ENCODE data around the gene PRELID2.

Gene PRELID2

DNA sequence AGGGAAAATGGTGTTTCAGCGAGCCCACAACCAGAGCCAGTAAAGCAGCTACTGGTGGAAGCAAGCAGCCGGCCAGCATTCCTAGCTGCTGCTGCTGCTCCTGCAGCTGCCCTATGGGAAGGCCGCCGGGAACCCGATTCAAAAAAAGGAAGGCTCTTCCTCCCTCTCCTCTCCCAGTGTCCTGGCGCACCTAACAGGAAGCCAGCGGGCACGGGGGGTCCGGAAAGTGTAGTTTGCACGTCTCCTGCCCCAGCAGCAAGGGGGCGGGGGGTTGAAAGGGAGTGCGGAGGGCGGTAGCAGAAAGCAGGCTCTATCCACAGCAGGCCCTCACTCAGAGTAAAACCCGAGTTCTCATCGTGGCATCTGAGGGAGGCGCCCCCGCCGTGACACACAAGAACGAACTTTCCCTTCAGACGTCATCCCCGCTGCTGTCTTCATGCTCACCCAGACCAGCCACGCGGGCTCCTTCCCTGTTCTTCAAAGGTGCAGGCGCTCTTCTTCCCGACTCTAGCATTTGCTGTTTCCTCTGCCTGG lies 21.2 kb upstream of the PRELID2 start:
- TF ChIP-seq, protein P1, sequence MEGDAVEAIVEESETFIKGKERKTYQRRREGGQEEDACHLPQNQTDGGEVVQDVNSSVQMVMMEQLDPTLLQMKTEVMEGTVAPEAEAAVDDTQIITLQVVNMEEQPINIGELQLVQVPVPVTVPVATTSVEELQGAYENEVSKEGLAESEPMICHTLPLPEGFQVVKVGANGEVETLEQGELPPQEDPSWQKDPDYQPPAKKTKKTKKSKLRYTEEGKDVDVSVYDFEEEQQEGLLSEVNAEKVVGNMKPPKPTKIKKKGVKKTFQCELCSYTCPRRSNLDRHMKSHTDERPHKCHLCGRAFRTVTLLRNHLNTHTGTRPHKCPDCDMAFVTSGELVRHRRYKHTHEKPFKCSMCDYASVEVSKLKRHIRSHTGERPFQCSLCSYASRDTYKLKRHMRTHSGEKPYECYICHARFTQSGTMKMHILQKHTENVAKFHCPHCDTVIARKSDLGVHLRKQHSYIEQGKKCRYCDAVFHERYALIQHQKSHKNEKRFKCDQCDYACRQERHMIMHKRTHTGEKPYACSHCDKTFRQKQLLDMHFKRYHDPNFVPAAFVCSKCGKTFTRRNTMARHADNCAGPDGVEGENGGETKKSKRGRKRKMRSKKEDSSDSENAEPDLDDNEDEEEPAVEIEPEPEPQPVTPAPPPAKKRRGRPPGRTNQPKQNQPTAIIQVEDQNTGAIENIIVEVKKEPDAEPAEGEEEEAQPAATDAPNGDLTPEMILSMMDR (IDR thresholded peaks at IDR 0.05) = peak in 1 of 2 experiments; percentile 27
- intact Hi-C loops (cut with DNase I; ENCODE audit: low total_unique reads) = no loop called here
- peak overlapping the region; percentile 54 to 56 for H3K27ac ChIP-seq

DNA sequence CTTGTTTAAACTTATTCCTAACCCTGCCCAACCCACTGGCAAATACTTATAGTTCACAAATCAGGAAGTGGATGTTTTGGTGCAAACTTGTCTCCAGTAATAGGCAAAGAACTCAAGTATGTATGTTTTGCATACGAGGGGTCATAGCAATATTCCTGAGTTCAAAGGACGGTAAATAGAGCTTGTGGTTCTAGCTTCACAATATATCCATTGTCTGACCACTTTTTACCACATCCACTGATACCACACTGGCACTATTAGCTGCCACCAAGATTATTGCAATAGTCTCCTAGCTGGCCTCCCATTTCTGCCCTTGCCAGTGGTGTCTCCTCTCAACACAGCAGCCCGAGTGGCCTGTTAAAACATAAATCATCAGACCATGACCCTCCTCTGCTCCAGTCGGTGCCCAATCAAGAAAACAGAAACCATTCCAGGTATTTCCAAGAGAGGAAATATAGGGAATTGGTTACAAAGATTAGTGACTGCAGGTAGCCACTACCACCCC lies 20.7 kb upstream of the PRELID2 start:
- Histone ChIP-seq H3K9me3 (no peaks in the 10 kb centered on the region), H3K4me1 (peaks cover 0 to 13% (median 4%) of the 10 kb centered on the region in 4 donors), H3K4me3 (peak overlapping the region; percentile 48 to 52), H3K36me3 (no peaks in the 10 kb centered on the region), H3K27ac (peak overlapping the region; percentile 54 to 56), H3K27me3 (no peaks in the 10 kb centered on the region)
- no peak for DNase-seq
- TF ChIP-seq, protein P1 (IDR thresholded peaks at IDR 0.05) = no peak
- intact Hi-C loops (cut with DNase I; ENCODE audit: low total_unique reads) = no loop called here

More for the DNA sequence above, 21.2 kb upstream of the PRELID2 start:
- peak; percentile 38 to 65 for DNase-seq
- Histone ChIP-seq H3K36me3 (no peaks in the 10 kb centered on the region), H3K27me3 (no peaks in the 10 kb centered on the region), H3K9me3 (no peaks in the 10 kb centered on the region), H3K4me3 (peak overlapping the region; percentile 48 to 52), H3K4me1 (peaks cover 0 to 13% (median 4%) of the 10 kb centered on the region in 4 donors)

DNA sequence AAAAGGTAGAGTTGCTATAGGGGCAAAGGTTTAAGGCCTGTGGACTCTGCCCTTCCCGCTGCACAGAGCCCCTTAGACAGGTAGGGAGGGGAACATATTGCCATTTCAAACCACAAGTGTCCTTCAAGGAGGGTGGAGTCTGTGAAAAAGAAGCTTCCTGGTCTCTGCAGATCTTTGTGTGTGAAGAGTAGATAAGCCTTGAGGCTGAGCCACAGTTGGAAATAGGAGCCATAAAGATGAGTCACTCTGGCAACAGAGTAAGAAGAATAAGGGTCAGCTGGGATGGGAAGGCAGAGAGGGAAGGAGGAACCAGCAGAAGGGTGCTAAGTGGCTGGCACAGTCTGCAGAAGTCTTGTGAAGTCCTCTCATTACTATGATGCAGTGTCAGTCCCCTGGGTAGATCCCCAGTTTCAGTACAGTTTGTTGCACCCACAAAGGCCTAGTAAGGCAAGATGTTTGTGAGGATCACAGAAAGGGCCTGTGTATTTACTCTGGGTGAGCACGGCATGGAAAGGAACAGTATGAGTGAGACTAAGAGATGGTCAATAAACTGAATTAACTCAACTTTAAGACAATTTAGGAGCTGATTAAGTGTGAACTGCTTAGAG lies 19.6 kb upstream of the PRELID2 start:
- no peak overlapping the region for H3K4me3 ChIP-seq
- peaks cover 0 to 13% (median 4%) of the 10 kb centered on the region in 4 donors for H3K4me1 ChIP-seq
- H3K9me3 ChIP-seq = no peaks in the 10 kb centered on the region
- TF ChIP-seq, protein P1 (IDR thresholded peaks at IDR 0.05) = no peak
- H3K27me3 ChIP-seq = no peaks in the 10 kb centered on the region
- no peak overlapping the region for H3K27ac ChIP-seq
- intact Hi-C loops (cut with DNase I; ENCODE audit: low total_unique reads) = no loop called here
- DNase-seq = no peak
- no peaks in the 10 kb centered on the region for H3K36me3 ChIP-seq

DNA sequence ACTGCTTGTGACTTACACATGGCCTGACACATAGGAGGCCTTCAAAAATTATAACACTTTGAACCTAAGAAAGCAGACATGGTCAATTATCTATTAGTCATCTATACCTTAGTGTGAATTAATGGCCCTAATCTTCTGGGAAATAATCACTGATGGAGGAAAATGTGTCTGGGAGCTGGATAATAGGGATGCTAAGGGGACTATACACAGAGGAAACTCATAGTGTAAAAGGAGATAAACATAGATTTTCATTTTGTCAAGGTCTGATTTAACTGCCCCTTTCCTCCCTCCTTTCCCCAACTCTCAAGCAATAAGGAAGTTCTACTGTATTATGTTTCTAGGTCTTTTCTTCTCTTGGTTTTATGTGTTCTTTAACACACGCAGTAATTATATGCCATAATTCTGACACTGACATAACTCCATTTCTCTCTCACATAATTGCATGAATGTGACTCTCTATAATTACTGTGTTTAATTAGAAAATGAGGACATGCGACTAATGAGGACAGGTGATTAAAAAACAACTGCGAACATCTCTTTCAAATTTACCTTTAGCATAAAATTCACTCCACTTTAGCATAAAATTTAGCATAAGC lies 18.7 kb upstream of the PRELID2 start:
- intact Hi-C loops (cut with DNase I; ENCODE audit: low total_unique reads) = no loop called here
- H3K9me3 ChIP-seq = no peaks in the 10 kb centered on the region
- no peak for DNase-seq
- H3K36me3 ChIP-seq = no peaks in the 10 kb centered on the region
- TF ChIP-seq, protein P1 (IDR thresholded peaks at IDR 0.05) = no peak
- H3K4me3 ChIP-seq = no peak overlapping the region
- H3K4me1 ChIP-seq = peaks cover 0 to 13% (median 4%) of the 10 kb centered on the region in 4 donors
- no peak overlapping the region for H3K27ac ChIP-seq
- no peaks in the 10 kb centered on the region for H3K27me3 ChIP-seq

DNA sequence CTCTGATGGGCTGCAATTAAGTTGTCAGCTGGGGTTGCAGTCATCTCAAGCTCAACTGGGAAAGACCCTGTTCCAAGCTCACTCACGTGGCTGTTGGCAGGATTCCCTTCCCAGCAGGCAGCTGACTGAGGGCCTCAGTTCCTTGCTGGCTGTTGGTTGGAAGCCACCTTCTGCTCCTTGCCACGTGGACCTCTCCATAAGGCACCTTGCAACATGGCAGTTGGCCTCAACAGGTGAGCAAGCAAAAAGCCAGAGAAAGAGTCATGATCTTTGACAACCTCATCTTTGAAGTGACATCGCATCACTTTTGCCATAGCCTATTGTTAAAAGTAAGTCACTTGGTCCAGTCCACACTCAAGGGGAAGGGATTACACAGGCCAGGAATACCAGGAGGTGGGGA lies 17.8 kb upstream of the PRELID2 start:
- no peaks in the 10 kb centered on the region for H3K9me3 ChIP-seq
- no peaks in the 10 kb centered on the region for H3K27me3 ChIP-seq
- no peak overlapping the region for H3K4me3 ChIP-seq
- no peaks in the 10 kb centered on the region for H3K36me3 ChIP-seq
- TF ChIP-seq, protein P1 (IDR thresholded peaks at IDR 0.05) = no peak
- no peak for DNase-seq
- no peak overlapping the region for H3K27ac ChIP-seq
- intact Hi-C loops (cut with DNase I; ENCODE audit: low total_unique reads) = no loop called here
- peaks cover 0 to 13% (median 4%) of the 10 kb centered on the region in 4 donors for H3K4me1 ChIP-seq
